Renal pelvis (tissue), 12 donors: ENCODE results near the gene ZNF91. TPM values are rescaled to one million over a fixed set of nuclear protein-coding genes. Genes with fewer than 3 reads are reported as not detected.
"Not testable (repeated sequence)": the region's sequence is repeated elsewhere in the genome, so short reads cannot be mapped to it uniquely, and the experiment has no call there.

Experiments used
- DNase-seq: peaks from one replicate; pipeline ENCODE4 v3.0.0-alpha.2; 2013
- long read RNA-seq, 16 experiments: transcript quantifications; one replicate each; lab custom pipeline, GENCODE V29; 2026
- polyA plus RNA-seq, 3 donors: library from polyadenylated mRNA; unstranded; fragments of 120-200 nt; gene quantifications; one replicate each; pipeline ENCODE4 v1.2.1, GENCODE V29; 2013; ENCODE audit not compliant: insufficient read length in 3 of 3

The ZNF91 gene
- 10 to 100 TPM; 42.9 to 72.2 (median 55.5) TPM for polyA plus RNA-seq
- long read RNA-seq, donor 1, full-length matches to known transcripts: 21 of 31 reads
- long read RNA-seq, donor 1, partial matches to known transcripts: 0 of 31 reads
- long read RNA-seq, donor 1, other reads (novel, unspliced or antisense): 10 of 31 reads
- long read RNA-seq, donor 2, full-length matches to known transcripts: 17 of 17 reads
- long read RNA-seq, donor 2, partial matches to known transcripts: 0 of 17 reads
- long read RNA-seq, donor 2, other reads (novel, unspliced or antisense): 0 of 17 reads
- long read RNA-seq, donor 3, full-length matches to known transcripts: 19 of 19 reads
- long read RNA-seq, donor 3, partial matches to known transcripts: 0 of 19 reads
- long read RNA-seq, donor 3, other reads (novel, unspliced or antisense): 0 of 19 reads
- long read RNA-seq, donor 4, full-length matches to known transcripts: 28 of 34 reads
- long read RNA-seq, donor 4, partial matches to known transcripts: 6 of 34 reads
- long read RNA-seq, donor 4, other reads (novel, unspliced or antisense): 0 of 34 reads
- long read RNA-seq, donor 5, full-length matches to known transcripts: 15 of 15 reads
- long read RNA-seq, donor 5, partial matches to known transcripts: 0 of 15 reads
- long read RNA-seq, donor 5, other reads (novel, unspliced or antisense): 0 of 15 reads
- long read RNA-seq, donor 6, full-length matches to known transcripts: 26 of 26 reads
- long read RNA-seq, donor 6, partial matches to known transcripts: 0 of 26 reads
- long read RNA-seq, donor 6, other reads (novel, unspliced or antisense): 0 of 26 reads
- long read RNA-seq, donor 7, full-length matches to known transcripts: 17 of 17 reads
- long read RNA-seq, donor 7, partial matches to known transcripts: 0 of 17 reads
- long read RNA-seq, donor 7, other reads (novel, unspliced or antisense): 0 of 17 reads
- long read RNA-seq, donor 8, full-length matches to known transcripts: 11 of 11 reads
- long read RNA-seq, donor 8, partial matches to known transcripts: 0 of 11 reads
- long read RNA-seq, donor 8, other reads (novel, unspliced or antisense): 0 of 11 reads
- long read RNA-seq, donor 9, full-length matches to known transcripts: 21 of 32 reads
- long read RNA-seq, donor 9, partial matches to known transcripts: 11 of 32 reads
- long read RNA-seq, donor 9, other reads (novel, unspliced or antisense): 0 of 32 reads
- long read RNA-seq, donor 10, full-length matches to known transcripts: 40 of 40 reads
- long read RNA-seq, donor 10, partial matches to known transcripts: 0 of 40 reads
- long read RNA-seq, donor 10, other reads (novel, unspliced or antisense): 0 of 40 reads
- long read RNA-seq, donor 11, full-length matches to known transcripts: 14 of 14 reads
- long read RNA-seq, donor 11, partial matches to known transcripts: 0 of 14 reads
- long read RNA-seq, donor 11, other reads (novel, unspliced or antisense): 0 of 14 reads
- long read RNA-seq, donor 12, full-length matches to known transcripts: 56 of 56 reads
- long read RNA-seq, donor 12, partial matches to known transcripts: 0 of 56 reads
- long read RNA-seq, donor 12, other reads (novel, unspliced or antisense): 0 of 56 reads
- long read RNA-seq, donor 13, full-length matches to known transcripts: 27 of 27 reads
- long read RNA-seq, donor 13, partial matches to known transcripts: 0 of 27 reads
- long read RNA-seq, donor 13, other reads (novel, unspliced or antisense): 0 of 27 reads
- long read RNA-seq, donor 14: 0 reads
- long read RNA-seq, donor 15: 0 reads
- long read RNA-seq, donor 16, full-length matches to known transcripts: 30 of 30 reads
- long read RNA-seq, donor 16, partial matches to known transcripts: 0 of 30 reads
- long read RNA-seq, donor 16, other reads (novel, unspliced or antisense): 0 of 30 reads

DNA sequence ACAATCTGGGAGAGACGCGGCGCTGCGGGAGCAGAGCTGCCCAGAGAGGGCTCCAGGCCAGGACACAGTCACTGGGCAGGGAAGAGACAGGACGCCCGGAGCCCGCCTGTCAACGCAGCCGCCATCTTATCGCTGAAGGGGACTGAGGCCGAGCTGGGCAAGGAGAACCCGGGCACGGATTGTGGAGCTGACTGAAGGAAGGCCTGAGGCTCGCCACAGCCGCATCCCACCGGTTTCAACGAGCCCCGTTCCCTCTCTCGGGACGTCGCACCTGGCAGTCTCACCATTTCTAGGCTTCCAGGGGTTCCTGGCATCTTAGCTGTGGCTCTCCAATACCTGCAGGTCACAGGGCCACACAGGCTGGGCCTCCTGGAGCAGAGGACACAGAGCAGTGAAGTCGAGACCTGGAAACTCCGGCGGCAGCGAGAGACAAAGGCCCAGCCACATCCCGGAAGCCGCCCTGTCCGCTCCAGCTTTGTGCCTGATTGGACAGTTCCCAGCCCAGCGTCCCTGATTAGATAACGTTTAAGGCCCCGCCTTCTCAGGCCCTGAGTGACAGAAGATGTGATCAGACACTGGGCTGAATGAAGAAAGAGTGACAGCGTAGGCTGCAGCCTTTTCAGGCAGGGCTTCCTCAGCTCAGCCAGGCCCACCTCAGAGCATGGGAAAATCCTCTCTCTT, at the start of gene ZNF91:
Gene ZNF91 (minus strand): TSS at position 431 of the 681 bp plus-strand sequence. CDS start 117 bp downstream, at position 314.
- DNase-seq: peak; percentile 97

DNA sequence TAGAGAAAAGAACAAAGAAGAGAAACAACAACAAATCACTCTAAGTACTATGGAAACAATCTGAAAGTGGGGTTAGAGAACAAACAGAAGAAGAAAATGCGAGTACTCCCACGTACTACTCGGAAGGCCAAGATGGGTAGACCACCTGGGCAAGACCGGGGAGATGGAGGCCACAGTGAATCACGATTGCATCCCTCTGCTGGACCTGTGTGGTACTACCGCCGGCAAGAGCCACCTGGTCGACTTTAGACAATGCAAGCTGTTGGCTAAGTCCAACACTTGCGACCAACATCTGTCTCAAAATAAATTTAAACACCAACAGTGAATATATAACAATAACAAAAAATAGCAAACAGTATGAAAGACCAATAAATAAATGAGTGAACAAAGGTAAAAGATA, 45.5 kb upstream of the ZNF91 start:
- DNase-seq: no peak

DNA sequence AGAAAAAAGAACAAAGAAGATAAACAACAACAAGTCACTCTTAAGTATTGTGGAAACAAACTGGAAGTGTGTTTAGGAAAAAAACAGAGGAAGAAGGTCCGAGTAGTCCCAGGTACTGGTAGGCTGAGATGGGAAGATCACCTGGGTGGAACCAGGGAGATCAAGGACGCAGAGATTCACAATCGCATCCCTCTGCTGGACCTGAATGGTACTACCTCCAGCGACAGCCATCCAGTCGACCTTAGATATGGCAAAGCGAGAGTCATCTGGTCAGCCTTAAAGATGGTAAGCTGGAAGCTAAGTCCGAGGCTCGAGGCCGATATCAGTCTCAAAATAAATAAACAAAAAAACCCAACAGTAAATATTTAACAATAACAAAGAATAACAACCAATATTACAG, 44.9 kb upstream of the ZNF91 start:
- DNase-seq: no peak

DNA sequence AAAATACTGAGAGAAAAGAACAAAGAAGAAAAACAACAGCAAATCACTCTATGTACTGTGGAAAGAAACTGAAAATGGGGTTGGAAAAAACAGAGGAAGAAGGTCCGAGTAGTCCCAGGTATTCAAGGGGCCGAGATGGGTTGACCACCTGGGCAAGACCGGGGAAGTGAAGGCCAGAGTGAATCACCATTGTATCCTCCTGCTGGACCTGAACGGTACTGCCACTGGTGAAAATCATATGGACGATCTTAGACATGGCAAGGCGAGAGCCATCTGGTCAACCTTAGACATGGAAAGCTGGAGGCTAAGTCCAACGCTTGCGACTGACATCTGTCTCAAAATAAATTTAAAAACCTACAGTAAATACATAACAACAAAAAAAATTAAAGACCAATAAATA, 44.4 kb upstream of the ZNF91 start:
- DNase-seq: no peak

DNA sequence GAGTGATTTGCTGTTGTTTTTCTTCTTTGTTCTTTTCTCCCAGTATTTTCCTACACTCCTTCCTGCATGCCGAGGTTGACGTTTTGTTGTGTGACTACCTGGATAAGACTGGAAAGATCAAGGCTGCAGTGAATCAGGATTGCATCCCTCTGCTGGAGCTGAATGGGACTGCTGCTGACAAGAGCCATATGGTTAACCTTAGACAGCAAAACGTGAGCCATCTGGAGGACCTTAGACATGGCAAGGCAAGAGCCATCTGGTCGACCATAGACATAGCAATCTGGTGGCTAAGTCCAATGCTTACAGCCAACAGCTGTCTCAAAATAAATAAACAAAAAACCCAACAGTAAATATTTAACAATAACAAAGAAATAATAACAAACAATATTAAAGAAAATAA, 42.6 kb upstream of the ZNF91 start:
- DNase-seq: no peak

DNA sequence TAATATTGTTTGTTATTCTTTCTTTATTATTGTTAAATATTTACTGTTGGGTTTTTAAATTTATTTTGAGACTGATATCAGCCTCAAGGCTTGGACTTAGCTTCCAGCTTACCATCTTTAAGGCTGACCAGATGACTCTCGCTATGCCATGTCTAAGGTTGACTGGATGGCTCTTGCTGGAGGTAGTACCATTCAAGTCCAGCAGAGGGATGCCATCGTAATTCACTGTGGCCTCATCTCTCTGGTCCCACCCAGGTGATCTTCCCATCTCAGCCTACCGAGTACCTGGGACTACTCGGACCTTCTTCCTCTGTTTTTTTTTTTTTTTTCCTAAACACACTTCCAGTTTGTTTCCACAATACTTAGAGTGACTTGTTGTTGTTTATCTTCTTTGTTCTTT, 41.7 kb upstream of the ZNF91 start:
- DNase-seq: no peak

DNA sequence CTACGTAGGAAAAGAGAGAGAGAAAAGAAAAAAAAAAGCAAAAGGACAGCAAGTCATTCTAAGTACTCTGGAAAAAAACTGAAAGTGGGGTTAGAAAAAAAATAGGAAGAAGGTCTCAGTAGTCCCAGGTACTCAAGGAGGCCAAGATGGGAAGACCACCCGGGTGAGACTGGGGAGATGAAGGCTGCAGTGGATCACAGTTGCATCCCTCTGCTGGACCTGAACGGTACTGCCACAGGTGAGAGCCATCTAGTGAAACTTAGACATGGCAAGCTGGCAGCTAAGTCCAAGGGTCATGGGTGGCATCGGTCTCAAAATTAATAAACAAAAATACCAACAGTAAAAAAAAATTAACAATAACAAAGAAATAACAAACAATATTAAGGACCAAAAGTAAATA, 41.0 kb upstream of the ZNF91 start:
- DNase-seq: no peak

DNA sequence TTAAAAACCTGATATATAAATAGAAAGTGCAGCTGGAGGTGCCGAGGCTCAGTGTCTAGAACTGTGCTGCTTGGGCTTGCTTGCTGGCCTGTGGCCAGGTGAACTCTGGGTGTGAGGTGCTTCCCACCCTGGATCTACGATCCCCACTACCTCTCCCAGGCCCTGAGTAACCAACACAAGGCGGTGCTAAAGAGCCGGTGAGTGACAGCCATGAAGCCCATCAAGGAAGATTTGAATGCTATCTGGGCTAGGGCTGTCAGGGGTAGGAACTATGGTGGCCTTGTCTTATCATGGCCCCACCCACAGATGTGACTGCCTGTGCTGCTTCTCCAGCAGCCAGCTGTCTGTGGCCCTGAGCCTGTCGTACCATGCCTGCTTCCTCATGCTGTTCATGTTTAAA, 25.6 kb upstream of the ZNF91 start:
- DNase-seq: no peak

DNA sequence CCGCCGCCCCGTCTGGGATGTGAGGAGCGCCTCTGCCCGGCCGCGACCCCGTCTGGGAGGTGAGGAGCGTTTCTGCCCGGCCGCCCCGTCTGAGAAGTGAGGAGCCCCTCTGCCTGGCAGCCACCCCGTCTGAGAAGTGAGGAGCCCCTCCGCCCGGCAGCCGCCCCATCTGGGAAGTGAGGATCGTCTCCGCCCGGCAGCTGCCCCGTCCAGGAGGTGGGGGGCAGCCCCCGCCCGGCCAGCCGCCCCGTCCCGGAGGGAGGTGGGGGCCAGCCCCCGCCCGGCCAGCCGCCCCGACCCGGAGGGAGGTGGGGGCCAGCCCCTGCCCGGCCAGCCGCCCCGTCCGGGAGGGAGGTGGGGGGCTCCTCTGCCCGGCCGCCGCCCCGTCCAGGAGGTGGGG, 24.0 kb upstream of the ZNF91 start:
- DNase-seq: not testable (repeated sequence)

DNA sequence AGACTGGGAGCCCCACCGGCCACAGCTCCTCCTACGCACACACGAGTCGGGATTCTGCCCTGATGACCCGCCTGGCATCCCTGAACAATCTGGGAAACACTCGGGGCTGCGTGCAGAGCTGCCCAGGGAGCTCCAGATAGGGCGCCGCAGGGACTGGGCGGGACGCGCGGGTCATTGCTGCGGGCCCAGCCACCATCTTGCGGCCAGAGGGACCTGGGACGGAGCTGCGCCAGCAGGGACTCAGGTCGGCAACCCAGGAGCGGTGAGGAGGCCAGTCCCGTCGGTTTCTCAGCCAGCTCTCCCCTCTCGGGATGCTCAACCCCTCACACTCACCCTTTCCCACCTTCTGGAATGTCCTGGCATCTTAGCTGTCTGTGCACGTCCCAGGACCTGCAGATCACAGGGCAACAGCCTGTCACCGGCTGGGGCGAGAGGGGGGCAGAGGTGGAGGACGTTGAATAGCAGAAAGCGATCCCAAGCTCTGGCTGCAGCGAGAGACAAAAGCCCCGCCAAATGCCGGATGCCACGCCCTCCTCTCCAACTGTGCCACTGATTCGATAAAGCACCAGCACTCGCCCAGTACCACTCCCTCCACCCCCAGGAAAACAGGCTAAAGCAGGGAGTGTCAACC, 20.4 kb upstream of the ZNF91 start:
- peak; percentile 76 for DNase-seq

DNA sequence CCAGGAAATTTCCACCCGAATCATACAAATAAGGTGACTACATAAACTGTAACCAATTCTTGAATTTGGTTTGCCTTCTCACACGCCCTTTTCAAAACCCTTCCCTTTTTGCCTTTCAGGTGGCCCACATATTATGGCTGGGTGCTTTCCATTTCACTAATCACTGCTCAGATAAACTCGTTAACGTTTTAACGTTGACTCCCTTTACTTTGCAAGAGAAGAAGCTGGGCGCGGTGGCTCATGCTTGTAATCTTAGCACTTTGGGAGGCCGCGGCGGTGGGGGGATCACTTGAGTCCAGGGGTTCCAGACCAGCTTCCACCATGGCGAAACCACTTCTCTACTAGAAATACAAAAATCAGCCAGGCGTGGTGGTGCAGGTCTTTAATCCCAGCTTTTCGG, 19.8 kb upstream of the ZNF91 start:
- no peak for DNase-seq

DNA sequence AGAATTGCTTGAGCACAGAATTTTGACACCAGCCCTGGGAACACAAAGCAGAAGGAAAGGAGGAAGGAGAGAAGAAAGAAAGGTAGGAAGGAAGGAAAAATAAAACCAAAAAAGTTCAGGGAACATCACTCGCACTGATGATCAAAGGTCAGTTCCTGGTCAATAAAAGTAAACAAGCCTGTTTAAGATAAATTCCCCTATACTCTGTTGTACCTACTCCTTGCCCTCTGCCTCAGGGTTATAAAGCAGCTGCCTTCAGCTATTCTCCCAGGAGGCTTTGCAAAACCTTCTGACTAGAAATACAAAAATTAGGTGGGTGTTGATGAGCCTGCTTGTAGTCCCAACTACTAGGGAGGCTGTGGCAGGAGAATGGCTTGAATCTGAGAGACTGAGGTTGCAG, 14.9 kb upstream of the ZNF91 start:
- DNase-seq: no peak

DNA sequence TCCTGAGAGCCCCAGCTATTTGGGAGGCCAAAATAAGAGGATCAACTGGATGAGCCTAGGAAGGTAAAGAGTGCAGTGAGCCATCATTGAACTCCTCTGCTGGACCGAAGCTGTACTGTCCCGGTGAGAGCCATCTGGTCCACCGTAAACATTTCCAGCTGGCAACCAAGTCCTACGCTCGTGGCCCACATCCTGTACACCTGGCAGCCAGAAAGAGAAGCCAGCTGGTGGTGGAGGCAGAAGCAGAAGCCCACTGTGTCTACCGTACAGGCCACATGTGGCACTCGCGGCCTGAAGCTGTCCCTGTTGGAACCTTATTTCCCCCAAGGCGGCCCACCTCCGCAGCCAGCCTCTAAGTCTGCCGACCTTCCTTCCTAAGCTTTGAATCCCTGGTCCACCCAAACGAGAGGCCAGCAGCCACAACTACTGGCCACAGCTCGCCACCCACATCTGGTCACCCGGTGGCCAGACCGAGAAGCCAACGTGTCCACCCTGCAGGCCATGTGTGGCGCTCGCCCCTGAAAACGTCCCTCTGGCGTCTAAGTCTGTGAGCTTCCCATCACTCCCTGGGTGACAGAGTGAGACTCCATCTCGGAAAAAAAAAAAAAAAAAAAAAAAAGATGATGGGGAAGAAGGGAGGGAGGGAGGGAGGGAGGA, 14.2 kb upstream of the ZNF91 start:
- no peak for DNase-seq

DNA sequence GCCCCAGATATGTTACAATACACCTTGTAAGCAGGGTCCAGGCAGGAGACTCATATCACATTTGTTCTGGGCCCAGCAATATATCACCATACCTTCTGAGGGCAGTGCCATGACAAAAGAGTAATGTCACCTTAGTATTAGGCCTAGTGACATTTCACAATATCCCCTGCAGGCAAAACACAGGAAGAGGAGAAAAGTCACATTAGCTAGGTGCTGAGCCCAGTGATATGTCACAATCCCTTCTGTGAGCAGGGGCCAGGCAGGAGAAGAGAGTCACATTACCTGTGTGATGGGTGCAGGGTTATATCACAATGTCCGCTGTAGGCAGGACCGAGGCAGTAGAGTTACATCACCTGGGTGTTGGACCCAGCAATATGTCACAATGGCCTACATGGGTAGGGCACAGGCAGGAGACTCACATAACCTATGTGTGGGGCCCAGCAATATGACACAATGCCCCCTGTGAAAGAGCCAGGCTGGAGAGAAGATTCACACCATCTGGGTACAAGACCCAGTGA, 12.4 kb upstream of the ZNF91 start:
- DNase-seq: no peak

DNA sequence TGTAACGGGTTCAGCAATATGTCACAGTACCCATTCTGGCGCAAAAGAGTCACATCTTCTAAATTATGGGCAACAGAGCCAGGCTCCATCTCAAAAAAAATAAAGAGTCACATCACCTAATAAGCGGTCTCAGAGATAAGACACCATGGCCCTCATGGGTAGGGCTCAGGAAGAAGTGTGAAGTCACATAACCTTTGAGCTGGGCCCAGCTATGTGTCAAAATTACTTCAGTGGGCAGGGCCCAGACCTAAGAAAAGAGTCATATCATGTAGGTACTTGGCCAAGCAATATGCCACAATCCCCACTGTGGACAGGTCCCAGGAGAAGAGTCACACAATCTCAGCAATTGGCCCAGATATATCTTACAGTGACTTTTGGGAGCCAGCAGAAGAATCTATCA, 11.4 kb upstream of the ZNF91 start:
- no peak for DNase-seq

DNA sequence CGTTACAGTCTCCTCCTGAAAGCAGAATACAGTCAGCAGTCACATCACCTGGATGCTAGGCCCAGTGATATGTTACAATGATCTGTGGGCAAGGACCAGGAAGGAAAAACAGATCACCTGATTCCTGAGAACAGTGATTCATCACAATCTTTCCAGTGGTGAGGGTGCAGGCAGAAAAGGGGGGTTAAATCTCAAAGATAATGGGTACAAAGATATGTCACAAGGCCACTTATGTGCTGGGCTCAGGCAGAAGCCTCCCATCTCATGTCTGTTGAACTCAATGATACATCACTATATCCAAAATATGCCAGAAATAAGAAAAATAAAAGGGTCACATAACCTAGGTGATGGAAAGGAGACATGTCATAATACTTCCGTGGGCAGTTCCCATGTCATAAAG, 10.8 kb upstream of the ZNF91 start:
- DNase-seq: no peak

DNA sequence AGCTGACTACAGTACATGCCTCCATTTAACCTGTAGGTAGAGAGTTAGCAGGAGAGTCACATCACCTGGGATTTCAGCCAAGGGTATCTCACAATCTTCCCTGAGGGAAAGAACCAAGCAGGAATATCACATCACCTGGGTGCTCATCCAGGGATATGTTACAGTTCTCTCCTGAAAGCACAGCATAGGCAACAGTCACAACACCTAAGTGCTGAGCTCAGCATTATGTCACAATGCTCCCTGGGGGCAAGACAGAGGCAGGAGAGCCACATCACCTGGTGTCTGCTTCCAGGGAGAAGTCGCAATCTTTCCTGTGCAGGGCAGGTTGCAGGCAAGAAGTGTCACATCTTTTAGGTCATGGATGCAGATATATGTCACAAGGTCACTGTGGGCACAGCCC, 9.4 kb upstream of the ZNF91 start:
- DNase-seq: no peak

DNA sequence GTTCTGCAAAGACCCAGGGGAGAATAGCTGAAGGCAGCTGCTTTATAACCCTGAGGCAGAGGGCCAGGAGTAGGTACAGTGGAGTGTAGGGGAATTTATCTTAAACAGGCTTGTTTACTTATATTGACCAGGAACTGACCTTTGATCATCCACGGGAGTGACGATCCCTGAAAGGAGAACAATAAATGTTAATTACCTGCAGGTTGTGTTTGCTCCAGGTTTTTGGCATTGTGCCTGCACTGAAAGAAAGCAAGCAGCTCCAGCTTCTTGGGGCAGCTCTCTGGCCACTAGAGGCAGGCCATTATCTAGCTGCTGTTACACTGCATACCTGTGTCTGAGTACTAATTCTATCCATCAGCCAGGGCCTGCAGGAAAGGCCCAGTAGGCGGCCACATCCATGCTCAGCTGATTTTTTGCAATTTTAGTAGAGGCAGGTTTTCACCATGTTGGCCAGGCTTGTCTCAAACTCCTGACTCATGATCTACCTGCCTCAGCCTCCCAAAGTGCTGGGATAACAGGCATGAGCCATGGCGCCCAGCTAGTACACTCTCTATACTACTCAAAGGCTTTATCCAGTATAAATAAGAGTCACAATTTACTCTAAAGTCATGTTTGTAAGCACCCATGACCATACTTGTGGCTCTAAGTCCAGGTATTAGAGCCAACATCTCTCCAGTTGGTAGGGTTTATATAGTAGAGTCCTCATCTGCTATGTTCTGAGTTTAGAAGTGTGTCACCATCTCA, 8.5 kb upstream of the ZNF91 start:
- DNase-seq: no peak
